GM08714 (cell line): Measurements from ENCODE around the gene MTG2.
A peak's percentile ranks its signal among the peaks of the same experiment; 100 is the strongest.

Experiments
- H3K4me3 ChIP-seq: fragments of 200-500 bp; sonication (Bioruptor generic); 2 replicates; pipeline ENCODE4 v1.5.1; 2014; ENCODE audit warnings: mild to moderate bottlenecking, low read length, inconsistent platforms
- ZNF274 ChIP-seq: IDR thresholded peaks from 2 replicates; pipeline ENCODE4 v1.6.1; 2012; ENCODE audit warnings: mild to moderate bottlenecking, low read depth, low read length

Gene MTG2

GRCh38 chr20:62182469-62183425, at the start of gene MTG2:
MTG2 (plus strand) TSS chr20:62183028; CDS start chr20:62193421, 10,393 bp downstream.
- TF ChIP-seq ZNF274: no peak
- peak within 1 kb of the TSS; percentile 98 for H3K4me3 ChIP-seq

- H3K4me3 ChIP-seq: no peak overlapping the region
- no peak for TF ChIP-seq ZNF274
These were observed 49.6 kb upstream of the MTG2 start for GRCh38 chr20:62133051-62133845.

GRCh38 chr20:62133864-62134263, 49.0 kb upstream of the MTG2 start:
- no peak for TF ChIP-seq ZNF274
- no peak overlapping the region for H3K4me3 ChIP-seq

- TF ChIP-seq ZNF274: no peak
- H3K4me3 ChIP-seq: no peak overlapping the region
These were observed 48.0 kb upstream of the MTG2 start for GRCh38 chr20:62134735-62135231.

GRCh38 chr20:62135573-62136266, 47.1 kb upstream of the MTG2 start:
- no peak for TF ChIP-seq ZNF274
- no peak overlapping the region for H3K4me3 ChIP-seq

GRCh38 chr20:62136283-62137091, 46.3 kb upstream of the MTG2 start:
- TF ChIP-seq ZNF274: no peak

GRCh38 chr20:62137092-62137384, 45.8 kb upstream of the MTG2 start:
- no peak for TF ChIP-seq ZNF274
- H3K4me3 ChIP-seq: no peak overlapping the region

More at GRCh38 chr20:62136283-62137091, 46.3 kb upstream of the MTG2 start:
- H3K4me3 ChIP-seq: no peak overlapping the region

GRCh38 chr20:62137478-62138203, 45.2 kb upstream of the MTG2 start:
- no peak overlapping the region for H3K4me3 ChIP-seq
- no peak for TF ChIP-seq ZNF274

GRCh38 chr20:62138204-62138543, 44.7 kb upstream of the MTG2 start:
- H3K4me3 ChIP-seq: no peak overlapping the region

GRCh38 chr20:62138912-62139311, 43.9 kb upstream of the MTG2 start:
- no peak overlapping the region for H3K4me3 ChIP-seq
- TF ChIP-seq ZNF274: no peak

More at GRCh38 chr20:62138204-62138543, 44.7 kb upstream of the MTG2 start:
- no peak for TF ChIP-seq ZNF274

GRCh38 chr20:62139636-62140035, 43.2 kb upstream of the MTG2 start:
- TF ChIP-seq ZNF274: no peak
- H3K4me3 ChIP-seq: no peak overlapping the region

GRCh38 chr20:62141043-62141396, 41.8 kb upstream of the MTG2 start:
- peak overlapping the region; percentile 77; the same call in 1 of the 2 replicates for H3K4me3 ChIP-seq
- TF ChIP-seq ZNF274: no peak
